GM19324 (cell line): ENCODE measurements around the gene ARMC10.
"Not testable (repeated sequence)": the region's sequence is repeated elsewhere in the genome, so short reads cannot be mapped to it uniquely, and the experiment has no call there.

Experiments used
- ATAC-seq: cut with Tn5 transposase; IDR thresholded peaks from one replicate; pipeline ENCODE4 v1.9.1; 2021; ENCODE audit warnings: mild to moderate bottlenecking, moderate library complexity; ENCODE audit not compliant: unreplicated experiment, low FRiP score

The ARMC10 gene

DNA sequence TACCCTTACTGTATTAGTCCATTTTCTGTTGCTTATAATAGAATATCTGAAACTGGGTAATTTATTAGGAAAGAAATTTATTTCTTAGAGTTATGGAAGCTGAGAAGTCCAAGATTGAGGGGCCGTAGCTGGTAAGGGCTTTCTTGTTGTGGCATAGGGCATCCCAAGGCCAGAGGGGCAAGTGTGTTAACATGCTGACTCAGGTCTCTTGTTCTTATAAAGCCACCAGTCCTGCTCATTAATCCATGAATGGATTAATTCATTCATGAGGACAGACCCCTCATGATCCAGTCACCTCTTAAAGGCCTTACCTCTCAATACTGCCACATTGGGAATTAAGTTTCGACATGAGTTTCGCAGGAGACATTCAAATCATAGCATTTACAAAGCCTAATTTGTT lies 2.4 kb downstream of the ARMC10 start:
- no peak for ATAC-seq

DNA sequence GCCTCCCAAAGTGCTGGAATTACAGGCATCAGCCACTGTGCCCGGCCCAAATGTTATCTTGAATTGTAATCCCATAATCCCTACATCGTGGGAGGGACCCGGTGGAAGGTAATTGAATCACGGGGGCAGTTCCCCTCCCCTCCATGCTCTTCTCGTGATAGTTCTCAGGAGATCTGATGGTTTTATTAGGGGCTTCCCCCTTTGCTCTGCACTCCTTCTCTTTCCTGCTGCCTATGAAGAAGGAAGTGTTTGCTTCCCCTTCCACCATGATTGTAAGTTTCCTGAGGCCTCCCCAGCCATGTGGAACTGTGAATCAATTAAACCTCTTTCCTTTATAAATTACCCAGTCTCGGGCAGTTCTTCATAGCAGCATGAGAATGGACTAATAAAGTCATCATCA lies 3.3 kb downstream of the ARMC10 start:
- not testable (repeated sequence) for ATAC-seq

DNA sequence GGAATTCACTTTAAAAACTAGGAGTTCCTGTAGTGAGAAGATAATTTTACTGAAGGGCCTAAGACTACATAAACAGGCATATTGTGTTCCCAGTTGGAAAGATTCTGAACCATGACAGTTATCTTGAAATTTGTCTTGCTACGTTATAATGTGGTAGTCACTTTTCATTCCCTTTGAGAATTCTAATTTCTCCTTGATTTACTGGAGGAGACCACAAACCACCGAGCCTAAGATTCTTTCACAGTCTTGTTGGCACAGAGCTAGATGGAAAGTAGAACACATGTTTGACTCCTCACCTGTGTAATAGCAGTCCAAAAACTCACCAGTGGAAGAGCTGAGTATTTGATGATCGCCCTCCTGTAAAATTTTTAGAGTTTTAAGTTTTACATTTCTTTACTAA lies 4.9 kb downstream of the ARMC10 start:
- ATAC-seq, result no peak

DNA sequence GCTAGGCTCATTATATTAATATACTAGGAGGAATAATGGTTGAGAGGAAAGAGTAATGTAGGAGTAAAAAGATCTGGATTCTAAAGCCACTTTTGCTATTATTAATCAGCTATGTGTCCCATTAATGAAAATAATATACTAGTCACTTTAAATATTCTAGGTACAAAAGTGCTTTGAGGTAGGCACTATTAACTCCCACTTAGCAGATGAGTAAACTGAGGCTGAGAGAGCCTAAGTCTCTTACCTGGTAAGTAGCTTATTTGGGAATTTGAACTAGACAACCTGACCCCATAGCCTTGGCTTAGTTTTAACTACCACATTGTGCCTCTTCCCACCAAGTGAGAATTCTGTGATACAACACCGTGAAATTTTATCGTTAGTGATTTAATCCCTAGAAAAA lies 6.0 kb downstream of the ARMC10 start:
- ATAC-seq, result no peak

DNA sequence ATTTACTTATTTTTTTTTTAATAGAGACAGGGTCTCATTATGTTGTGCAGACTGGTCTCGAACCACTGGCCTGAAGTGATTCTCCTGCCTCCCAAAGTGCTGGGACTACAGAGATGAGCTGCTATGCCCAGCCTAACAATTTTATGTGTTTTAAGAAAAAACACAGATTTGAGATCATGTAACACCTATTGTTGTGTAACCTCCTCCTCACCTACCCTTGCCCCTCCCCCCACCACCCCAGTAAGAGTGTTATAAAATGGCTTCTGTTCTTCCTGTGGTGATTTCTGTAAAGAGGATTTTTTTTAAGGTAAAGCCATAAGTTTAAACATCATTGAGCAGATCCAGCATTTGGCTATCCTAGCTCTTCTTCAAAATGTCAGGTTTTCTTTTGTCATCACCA lies 7.6 kb downstream of the ARMC10 start:
- no peak for ATAC-seq

DNA sequence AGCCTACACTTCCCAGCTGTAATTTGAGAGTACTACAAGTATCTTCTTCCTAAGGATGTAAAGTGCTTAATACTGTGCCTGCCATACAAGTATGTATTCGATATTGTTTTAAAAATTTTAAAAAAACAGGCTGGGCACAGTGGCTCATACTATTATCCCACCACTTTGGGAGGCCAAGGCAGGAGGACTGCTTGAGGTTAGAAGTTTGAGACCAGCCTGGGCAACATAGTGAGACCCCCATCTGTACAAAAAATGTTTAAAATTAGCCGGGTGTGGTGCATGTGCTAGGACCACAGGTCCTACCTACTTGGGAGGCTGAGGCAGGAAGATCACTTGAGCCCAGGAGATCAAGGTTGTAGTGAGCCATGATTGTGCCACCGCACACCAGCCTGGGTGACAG lies 8.3 kb downstream of the ARMC10 start:
- ATAC-seq, result no peak

DNA sequence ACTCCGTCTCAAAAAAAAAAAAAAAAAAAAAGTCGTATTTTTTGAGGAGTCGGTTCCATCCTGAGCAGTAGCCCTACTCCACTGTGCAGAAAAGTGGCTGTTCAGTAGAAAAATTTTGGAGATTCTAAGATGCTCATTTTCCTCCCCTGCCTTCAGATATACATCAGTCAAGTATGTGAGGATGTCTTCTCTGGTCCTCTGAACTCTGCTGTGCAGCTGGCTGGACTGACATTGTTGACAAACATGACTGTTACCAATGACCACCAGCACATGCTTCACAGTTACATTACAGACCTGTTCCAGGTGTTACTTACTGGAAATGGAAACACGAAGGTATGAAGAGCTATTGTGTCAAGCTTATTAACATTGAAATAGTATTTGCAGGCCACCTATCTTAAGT lies 17.4 kb downstream of the ARMC10 start:
- ATAC-seq, result not testable (repeated sequence)

DNA sequence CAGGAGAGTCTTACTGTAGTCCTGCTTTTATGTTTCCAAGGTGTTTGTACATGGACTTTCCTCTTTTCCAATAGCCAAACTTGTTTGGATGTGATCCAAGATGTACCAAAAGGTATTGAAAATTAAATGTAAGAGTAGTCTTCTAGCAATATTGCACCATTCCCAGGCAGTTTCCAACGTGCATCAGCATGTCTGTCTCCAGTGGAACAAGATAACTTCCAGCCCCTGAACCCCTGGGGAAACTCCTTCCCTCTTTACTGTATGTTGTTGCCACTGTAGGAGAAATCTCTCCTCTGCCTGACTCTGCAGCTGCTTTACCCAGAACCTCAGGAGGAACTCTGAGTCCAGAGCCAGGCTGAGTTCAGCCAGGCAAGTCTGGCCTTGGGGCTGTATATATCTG lies 18.5 kb downstream of the ARMC10 start:
- no peak for ATAC-seq

DNA sequence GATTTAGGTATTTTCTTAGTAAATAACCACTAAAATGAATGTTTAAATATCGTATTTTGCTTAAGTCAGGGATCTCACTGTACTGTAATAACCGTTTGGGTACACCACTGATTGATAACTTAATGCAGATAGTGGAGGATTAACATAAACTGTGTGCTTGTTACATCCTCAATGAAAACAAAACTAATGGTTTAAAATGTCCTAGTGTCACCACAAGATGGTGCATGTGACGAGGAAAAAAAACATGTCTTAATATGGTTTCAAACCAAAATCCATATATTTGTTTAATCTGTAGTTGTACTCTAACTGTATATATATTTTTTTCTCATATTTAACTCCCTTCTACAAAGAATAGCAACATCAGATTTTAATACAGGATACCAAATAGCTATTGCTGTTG lies 19.2 kb downstream of the ARMC10 start:
- no peak for ATAC-seq

DNA sequence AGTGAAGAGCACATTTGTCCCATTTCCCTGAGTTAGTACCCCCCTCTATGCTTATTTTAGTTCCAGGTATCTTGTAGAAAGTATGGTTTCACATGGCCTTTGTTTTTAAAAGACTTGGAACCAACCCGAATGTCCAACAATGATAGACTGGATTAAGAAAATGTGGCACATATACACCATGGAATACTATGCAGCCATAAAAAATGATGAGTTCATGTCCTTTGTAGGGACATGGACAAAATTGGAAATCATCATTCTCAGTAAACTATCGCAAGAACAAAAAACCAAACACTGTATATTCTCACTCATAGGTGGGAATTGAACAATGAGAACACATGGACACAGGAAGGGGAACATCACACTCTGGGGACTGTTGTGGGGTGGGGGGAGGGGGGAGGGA lies 20.6 kb downstream of the ARMC10 start:
- ATAC-seq, result not testable (repeated sequence)

DNA sequence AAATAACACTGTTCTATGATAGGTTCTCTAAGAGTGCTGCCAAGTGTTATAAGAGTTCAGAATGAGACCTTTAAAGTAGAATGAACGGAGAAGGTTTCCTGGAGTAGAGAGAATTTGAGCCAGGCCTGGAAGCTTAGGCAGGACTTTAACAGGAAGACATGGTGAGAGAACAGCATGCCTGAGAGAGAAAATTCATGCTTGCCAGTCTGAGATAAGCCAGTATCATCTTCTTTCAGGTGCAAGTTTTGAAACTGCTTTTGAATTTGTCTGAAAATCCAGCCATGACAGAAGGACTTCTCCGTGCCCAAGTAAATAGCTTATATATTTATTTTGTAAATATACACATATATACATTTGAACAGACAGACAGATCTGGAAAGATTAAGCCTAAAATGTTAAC lies 22.1 kb downstream of the ARMC10 start:
- ATAC-seq, result no peak

DNA sequence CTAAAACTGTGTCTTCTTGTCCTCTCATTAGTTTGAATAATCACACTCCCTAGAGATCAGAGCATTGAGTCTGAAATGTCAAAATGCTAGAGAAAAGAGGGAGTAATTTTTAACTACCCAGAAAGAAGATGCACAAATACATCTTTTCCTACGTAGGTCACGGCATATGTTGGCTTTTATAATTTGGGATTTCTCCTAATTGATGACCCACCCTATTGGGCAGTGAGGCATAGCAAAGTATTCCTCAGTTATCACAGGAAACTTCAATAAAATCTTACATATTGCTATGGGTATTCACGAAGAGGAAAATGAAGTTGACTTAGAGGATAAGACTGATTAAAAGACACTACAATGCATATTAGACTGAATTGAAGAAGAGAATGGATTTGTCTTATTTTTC lies 25.4 kb downstream of the ARMC10 start:
- no peak for ATAC-seq

DNA sequence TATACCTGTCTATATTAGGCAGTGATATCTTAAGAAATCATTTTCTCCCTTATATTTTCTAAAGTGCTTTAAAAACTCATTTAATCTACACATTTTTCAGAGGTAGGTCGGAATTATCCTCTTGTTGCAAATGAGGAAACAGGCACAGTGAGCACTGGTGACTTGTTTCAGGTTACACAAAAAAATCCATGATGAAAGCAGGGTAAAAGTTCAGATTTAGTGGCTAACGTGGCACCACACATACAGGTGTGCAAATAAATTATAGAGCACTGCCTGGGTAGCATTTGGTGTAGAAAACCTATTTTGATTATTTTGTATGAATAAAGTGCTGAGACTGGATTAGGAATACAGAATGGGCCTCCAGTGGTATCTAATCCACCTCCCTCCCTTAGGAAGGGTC lies 26.6 kb downstream of the ARMC10 start:
- no peak for ATAC-seq

DNA sequence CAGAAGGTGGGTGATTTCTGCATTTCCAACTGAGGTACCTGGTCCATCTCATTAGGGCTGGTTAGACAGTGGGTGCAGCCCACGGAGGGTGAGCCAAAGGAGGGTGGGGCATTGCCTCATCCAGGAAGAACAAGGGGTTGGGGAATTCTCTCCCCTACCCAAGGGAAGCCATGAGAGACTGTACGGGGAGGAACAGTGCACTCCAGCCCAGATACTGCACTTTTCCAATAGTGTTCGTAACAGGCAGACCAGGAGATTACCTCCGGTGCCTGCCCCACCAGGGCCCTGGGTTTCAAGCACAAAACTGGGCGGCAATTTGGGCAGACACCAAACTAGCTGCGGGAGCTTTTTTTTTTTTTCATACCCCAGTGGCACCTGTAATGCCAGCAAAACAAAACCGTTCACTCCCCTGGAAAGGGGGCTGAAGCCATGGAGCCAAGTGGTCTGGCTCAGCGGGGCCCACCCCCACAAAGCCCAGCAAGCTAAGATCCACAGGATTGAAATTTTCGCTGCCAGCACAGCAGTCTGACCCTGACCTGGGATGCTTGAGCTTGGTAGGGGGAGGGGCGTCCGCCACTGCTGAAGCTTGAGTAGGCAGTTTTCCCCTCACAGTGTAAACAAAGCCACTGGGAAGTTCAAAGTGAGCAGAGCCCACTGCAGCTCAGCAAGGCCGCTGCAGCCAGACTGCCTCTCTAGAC lies 31.2 kb downstream of the ARMC10 start:
- ATAC-seq, result no peak

DNA sequence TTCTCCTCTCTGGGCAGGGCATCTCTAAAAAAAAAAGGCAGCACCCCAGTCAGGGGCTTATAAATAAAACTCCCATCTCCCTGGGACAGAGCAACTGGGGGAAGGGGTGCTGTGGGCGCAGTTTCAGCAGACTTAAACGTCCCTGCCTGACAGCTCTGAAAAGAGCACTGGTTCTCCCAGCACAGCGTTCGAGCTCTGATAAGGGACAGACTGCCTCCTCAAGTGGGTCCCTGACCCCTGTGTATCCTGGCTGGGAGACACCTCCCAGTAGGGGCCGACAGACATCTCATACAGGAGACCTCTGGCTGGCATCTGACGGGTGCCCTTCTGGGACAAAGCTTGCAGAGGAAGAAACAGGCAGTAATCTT lies 31.7 kb downstream of the ARMC10 start:
- ATAC-seq, result not testable (repeated sequence)

DNA sequence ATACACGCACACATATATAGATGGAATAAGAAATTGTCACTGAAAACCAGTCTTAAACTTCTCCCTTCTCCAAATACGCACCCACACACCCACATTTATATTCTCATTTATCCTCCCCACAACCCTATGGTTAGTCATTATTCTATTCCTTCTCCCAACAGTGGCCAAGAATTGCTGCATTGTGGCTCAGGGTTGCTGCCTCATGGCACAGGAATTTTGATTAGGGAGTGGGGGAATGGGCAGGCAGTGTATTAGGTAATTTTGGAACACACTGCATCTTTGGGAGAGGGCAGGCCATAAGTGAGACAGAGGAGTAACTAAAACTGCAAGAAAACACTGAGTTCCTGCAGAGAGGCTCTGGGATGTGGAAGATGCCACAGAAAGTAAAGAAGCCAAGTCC lies 38.2 kb downstream of the ARMC10 start:
- no peak for ATAC-seq

DNA sequence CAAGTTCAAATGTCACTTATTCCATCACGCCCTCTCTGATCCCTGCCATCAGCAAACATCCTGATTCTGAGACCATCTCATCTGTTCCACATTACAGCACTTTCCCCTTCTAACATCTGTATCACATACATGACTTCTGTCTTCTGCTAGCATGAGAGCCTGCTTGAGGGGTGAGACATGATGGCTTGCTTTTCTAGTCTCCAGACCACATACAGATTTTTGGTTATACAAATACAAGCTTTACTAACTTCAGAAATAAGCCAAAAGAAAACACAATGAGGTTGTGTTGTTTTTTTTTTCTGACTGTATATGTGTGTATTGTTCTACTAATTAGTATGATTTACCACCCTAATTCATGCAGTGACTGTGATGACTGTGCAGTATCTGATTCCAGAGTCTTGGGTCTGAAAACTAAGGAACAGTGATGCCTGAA lies 39.7 kb downstream of the ARMC10 start:
- no peak for ATAC-seq

DNA sequence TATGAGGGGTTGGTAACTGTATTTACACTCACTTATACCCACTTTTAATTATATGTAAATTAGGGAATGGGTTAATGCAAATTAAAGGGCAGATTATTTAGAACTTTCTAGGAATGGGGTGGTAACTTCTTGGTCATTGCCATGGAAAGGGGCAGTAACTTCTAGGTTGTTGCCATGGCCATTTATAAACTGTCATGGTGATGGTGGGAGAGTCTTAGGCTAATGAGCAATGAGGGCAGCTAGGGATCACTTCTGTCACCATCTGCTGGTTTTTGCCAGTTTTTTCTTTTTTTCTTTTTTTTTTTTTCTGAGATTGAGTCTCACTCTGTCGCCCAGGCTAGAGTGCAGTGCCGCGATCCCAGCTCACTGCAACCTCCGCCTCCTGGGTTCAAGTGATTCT lies 40.8 kb downstream of the ARMC10 start:
- no peak for ATAC-seq

DNA sequence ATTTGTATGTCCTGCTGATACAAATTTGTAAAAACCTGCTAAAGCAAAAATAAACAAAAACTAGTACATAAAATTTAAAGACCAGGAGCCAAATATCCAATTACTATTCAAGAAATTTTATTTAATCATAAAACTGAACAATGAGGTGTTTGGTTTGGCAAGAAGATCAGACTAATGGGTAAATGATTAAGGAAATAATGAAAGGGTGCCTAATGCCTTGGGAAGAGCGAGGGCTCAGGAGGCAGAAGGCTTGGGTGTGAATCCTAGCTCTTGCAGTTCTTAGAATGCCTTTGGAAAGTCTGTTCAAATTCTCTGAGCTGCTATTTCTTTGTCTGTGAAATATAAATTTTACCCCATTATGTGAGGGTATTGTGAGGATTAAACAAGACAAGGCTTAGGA lies 41.6 kb downstream of the ARMC10 start:
- ATAC-seq, result no peak

DNA sequence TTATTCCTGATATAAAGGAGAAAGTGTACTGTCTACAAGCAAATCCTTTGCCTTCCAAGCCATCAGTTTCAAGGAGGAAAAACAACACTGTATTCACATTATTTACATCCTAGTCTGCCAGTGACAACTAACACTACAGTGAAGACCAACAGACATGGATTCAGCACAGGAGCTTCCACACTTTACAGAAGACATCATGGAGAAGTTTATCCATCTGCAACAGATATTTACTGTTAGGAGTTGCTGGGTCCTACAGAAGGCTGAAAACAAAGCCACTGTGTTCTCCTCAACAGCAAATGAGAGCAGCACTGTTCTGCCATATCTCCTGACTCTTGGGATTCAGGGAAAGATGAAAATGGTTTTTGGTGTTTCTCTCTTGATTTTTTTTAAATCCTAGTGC lies 42.1 kb downstream of the ARMC10 start:
- ATAC-seq, result no peak

DNA sequence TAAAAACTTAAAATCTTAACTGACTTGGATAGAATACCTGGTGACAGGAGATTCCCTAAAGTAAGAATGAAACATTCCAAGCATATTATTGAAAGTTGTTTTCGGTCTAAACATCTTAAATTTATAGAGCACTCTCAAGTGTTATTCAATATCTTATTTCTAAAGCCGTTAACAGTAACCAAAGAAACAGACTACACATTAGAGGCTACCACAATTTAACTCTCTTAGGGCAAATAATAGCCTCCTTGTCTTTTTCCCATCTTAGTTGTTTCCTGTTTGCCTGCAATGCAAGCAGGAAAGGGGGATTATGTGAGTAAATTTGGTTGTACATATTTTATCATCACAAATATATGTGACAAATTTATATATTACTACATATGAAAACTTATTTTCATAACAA lies 42.5 kb downstream of the ARMC10 start:
- ATAC-seq, result no peak

DNA sequence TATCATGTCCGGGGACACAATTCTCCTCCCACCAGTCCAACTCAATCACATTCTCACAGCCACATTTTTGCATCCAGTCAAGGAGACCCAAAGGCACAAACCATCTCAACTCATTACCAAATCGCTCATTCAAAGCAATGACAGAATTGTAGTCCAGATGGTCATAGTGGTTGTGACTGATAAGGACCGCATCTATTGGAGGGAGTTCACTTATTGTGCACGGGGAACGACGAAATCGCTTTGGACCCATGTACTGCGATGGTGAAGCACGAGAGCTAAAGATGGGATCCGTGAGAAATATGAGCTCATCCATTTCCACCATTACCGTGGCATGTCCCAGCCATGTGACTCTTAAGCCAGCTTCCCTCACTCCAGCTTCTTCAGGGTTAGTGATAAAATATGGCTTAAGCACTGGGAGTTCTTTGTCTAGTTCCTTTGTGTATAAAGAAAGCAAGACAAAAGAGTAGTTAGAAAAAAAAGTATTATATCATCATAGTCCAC lies 44.9 kb downstream of the ARMC10 start:
- ATAC-seq, result no peak

DNA sequence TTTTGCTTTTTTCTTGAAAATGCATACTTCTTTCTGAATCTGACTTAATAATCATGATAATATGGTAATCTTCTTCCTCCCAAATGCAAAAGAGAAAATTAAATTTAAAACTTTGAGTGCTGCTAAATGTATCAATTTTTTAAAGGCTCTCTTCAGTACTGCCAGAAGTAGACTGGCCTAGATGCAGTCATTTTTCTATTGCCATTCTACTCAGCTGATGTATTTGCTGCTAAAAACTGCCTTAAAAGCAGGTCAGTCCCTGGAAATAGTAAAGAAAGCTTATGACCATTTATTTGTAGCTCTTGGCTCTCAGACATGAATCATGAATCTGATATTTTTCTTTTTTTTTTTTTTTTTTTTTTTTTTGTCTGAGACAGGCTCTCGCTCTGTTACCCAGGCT lies 45.4 kb downstream of the ARMC10 start:
- ATAC-seq, result no peak
